Measurements from ENCODE around the gene TRMT10B.
"Not testable (repeated sequence)": the region's sequence is repeated elsewhere in the genome, so short reads cannot be mapped to it uniquely, and the experiment has no call there.

Gene TRMT10B

GRCh38 chr9:37801287-37801850 is 47.8 kb downstream of the TRMT10B start:
- DNase-seq (ENCODE audit: low spot score), result peak; percentile 32

- no peak for DNase-seq (ENCODE audit: low spot score)
These were observed 48.5 kb downstream of the TRMT10B start for GRCh38 chr9:37801959-37802711.

GRCh38 chr9:37806271-37806670 is 52.7 kb downstream of the TRMT10B start:
- no peak for DNase-seq (ENCODE audit: low spot score)

GRCh38 chr9:37809676-37810075 is 56.1 kb downstream of the TRMT10B start:
- DNase-seq (ENCODE audit: low spot score), result not testable (repeated sequence)

GRCh38 chr9:37811906-37812476 is 58.4 kb downstream of the TRMT10B start:
- no peak for DNase-seq (ENCODE audit: low spot score)

- DNase-seq (ENCODE audit: low spot score), result no peak
These were observed 59.3 kb downstream of the TRMT10B start for GRCh38 chr9:37812773-37813379.

GRCh38 chr9:37818849-37819248 is 65.2 kb downstream of the TRMT10B start:
- DNase-seq (ENCODE audit: low spot score), result no peak

- DNase-seq (ENCODE audit: low spot score), result no peak
These were observed 66.5 kb downstream of the TRMT10B start for GRCh38 chr9:37820142-37820541.

- not testable (repeated sequence) for DNase-seq (ENCODE audit: low spot score)
These were observed 71.6 kb downstream of the TRMT10B start for GRCh38 chr9:37825174-37825573.

GRCh38 chr9:37827483-37828165 is 74.0 kb downstream of the TRMT10B start:
- no peak for DNase-seq (ENCODE audit: low spot score)

All from AG08395 (cell line).